HG02884 (cell line): Measurements from ENCODE around the gene JMJD6.

Experiments
- ATAC-seq: cut with Tn5 transposase; IDR thresholded peaks from one replicate; pipeline ENCODE4 v1.9.1; 2021; ENCODE audit warnings: mild to moderate bottlenecking, moderate library complexity; ENCODE audit not compliant: unreplicated experiment

The JMJD6 gene

GRCh38 chr17:76683011-76683755 is 43.2 kb downstream of the JMJD6 start:
- ATAC-seq: no peak

- ATAC-seq: no peak
These were observed 44.1 kb downstream of the JMJD6 start for GRCh38 chr17:76682296-76682695.

GRCh38 chr17:76681222-76682137 is 44.9 kb downstream of the JMJD6 start:
- no peak for ATAC-seq

- no peak for ATAC-seq
These were observed 47.2 kb downstream of the JMJD6 start for GRCh38 chr17:76679239-76679638.

GRCh38 chr17:76678330-76678729 is 48.1 kb downstream of the JMJD6 start:
- no peak for ATAC-seq

- no peak for ATAC-seq
These were observed 49.0 kb downstream of the JMJD6 start for GRCh38 chr17:76677406-76677805.

GRCh38 chr17:76676629-76677028 is 49.8 kb downstream of the JMJD6 start:
- ATAC-seq: no peak

- no peak for ATAC-seq
These were observed 50.8 kb downstream of the JMJD6 start for GRCh38 chr17:76675648-76676047.

- ATAC-seq: no peak
These were observed 51.8 kb downstream of the JMJD6 start for GRCh38 chr17:76674600-76674999.

- ATAC-seq: no peak
These were observed 52.7 kb downstream of the JMJD6 start for GRCh38 chr17:76673729-76674128.

- no peak for ATAC-seq
These were observed 53.5 kb downstream of the JMJD6 start for GRCh38 chr17:76672892-76673291.

- no peak for ATAC-seq
These were observed 54.0 kb downstream of the JMJD6 start for GRCh38 chr17:76672270-76672851.

GRCh38 chr17:76671912-76672262 is 54.5 kb downstream of the JMJD6 start:
- no peak for ATAC-seq

- ATAC-seq: peak; percentile 96
These were observed 55.1 kb downstream of the JMJD6 start for GRCh38 chr17:76671123-76671911.

- no peak for ATAC-seq
These were observed 55.7 kb downstream of the JMJD6 start for GRCh38 chr17:76670718-76671122.

GRCh38 chr17:76670020-76670717 is 56.2 kb downstream of the JMJD6 start:
- no peak for ATAC-seq
